Tongue (tissue), 2 donors: ENCODE measurements around the gene KIF4B. TPM values are rescaled to one million over a fixed set of nuclear protein-coding genes. Genes with fewer than 3 reads are reported as not detected.
"Not testable (repeated sequence)": the region's sequence is repeated elsewhere in the genome, so short reads cannot be mapped to it uniquely, and the experiment has no call there.

Experiments used
- DNase-seq: peaks from one replicate; pipeline ENCODE4 v3.0.0-alpha.2; 2015
- total RNA-seq: library from RNA; depleted of rRNA; stranded (reverse); fragments of >200 nt; gene quantifications from one replicate; pipeline ENCODE4 v1.2.3, GENCODE V29; 2014

Gene KIF4B
- total RNA-seq, 1 donor from 2014 or later: 0.10 TPM

- no peak for DNase-seq
Measured at GRCh38 chr5:155010881-155011280, 2.7 kb upstream of the KIF4B start.

GRCh38 chr5:155015239-155015638, 1.7 kb downstream of the KIF4B start:
- DNase-seq: no peak

GRCh38 chr5:155017610-155018009, 4.1 kb downstream of the KIF4B start:
- DNase-seq: no peak

- DNase-seq: no peak
Measured at GRCh38 chr5:155019601-155020226, 6.2 kb downstream of the KIF4B start.

GRCh38 chr5:155021842-155022241, 8.3 kb downstream of the KIF4B start:
- no peak for DNase-seq

GRCh38 chr5:155023320-155023719, 9.8 kb downstream of the KIF4B start:
- no peak for DNase-seq

- no peak for DNase-seq
Measured at GRCh38 chr5:155024015-155024414, 10.5 kb downstream of the KIF4B start.

- DNase-seq: no peak
Measured at GRCh38 chr5:155025895-155026294, 12.3 kb downstream of the KIF4B start.

GRCh38 chr5:155027993-155028629, 14.6 kb downstream of the KIF4B start:
- no peak for DNase-seq

GRCh38 chr5:155029240-155029639, 15.7 kb downstream of the KIF4B start:
- DNase-seq: no peak

- not testable (repeated sequence) for DNase-seq
Measured at GRCh38 chr5:155034145-155034744, 20.7 kb downstream of the KIF4B start.

- not testable (repeated sequence) for DNase-seq
Measured at GRCh38 chr5:155035087-155035486, 21.5 kb downstream of the KIF4B start.

GRCh38 chr5:155040984-155041653, 27.6 kb downstream of the KIF4B start:
- no peak for DNase-seq

- no peak for DNase-seq
Measured at GRCh38 chr5:155044591-155044990, 31.0 kb downstream of the KIF4B start.

GRCh38 chr5:155046591-155046990, 33.0 kb downstream of the KIF4B start:
- DNase-seq: no peak

- DNase-seq: no peak
Measured at GRCh38 chr5:155047818-155048217, 34.3 kb downstream of the KIF4B start.

- no peak for DNase-seq
Measured at GRCh38 chr5:155049569-155050383, 36.2 kb downstream of the KIF4B start.

- no peak for DNase-seq
Measured at GRCh38 chr5:155050384-155051019, 36.9 kb downstream of the KIF4B start.

GRCh38 chr5:155052532-155052931, 39.0 kb downstream of the KIF4B start:
- DNase-seq: no peak

- DNase-seq: no peak
Measured at GRCh38 chr5:155053501-155053900, 39.9 kb downstream of the KIF4B start.

GRCh38 chr5:155056644-155057269, 43.2 kb downstream of the KIF4B start:
- DNase-seq: no peak
